K562 (cell line): ENCODE data around the gene CHRM1. TPM values are rescaled to one million over a fixed set of nuclear protein-coding genes. Genes with fewer than 3 reads are reported as not detected.

ENCODE experiments used
- CAMTA2 ChIP-seq: fragments of 250-450 bp; sonication (Bioruptor Pico); conservative IDR thresholded peaks from 2 replicates; pipeline ENCODE4 v1.5.1; 2022
- E2F3 ChIP-seq: fragments of 250-450 bp; sonication (Bioruptor Pico); IDR thresholded peaks from 2 replicates; pipeline ENCODE4 v1.4.0; 2020; ENCODE audit warnings: mild to moderate bottlenecking
- HSF4 ChIP-seq: fragments of 250-450 bp; sonication (Bioruptor Pico); IDR thresholded peaks from 2 replicates; pipeline ENCODE4 v2.1.2; 2022; ENCODE audit warnings: mild to moderate bottlenecking, moderate library complexity, borderline replicate concordance
- MYBL2 ChIP-seq, 2 experiments: fragments of 450-650 bp in 1 of 2; sonication (generic) in 1 of 2; formaldehyde crosslinking in 1 of 2; IDR thresholded peaks; 2 replicates each; pipeline versions ENCODE4 v1.6.1 to v1.8.1; 2017 to 2022; ENCODE audit warnings: borderline replicate concordance in 1 of 2, inconsistent platforms in 1 of 2, low read depth in 1 of 2, mild to moderate bottlenecking in 1 of 2, missing genetic modification reagents in 1 of 2, moderate library complexity in 1 of 2
- POLR2G ChIP-seq: fragments of 200-400 bp; formaldehyde crosslinking; IDR thresholded peaks from 2 replicates; pipeline ENCODE4 v1.6.1; 2017; ENCODE audit warnings: low read depth, mild to moderate bottlenecking, antibody characterized with exemption, low read length, moderate library complexity
- TGIF2 ChIP-seq: sonication (generic); formaldehyde crosslinking; IDR thresholded peaks from 2 replicates; pipeline ENCODE4 v1.8.1; 2022; ENCODE audit warnings: mild to moderate bottlenecking, missing genetic modification reagents, moderate library complexity
- ZNF133 ChIP-seq: fragments of 250-450 bp; sonication (Bioruptor Pico); IDR thresholded peaks from 2 replicates; pipeline ENCODE4 v1.4.0; 2020; ENCODE audit warnings: mild to moderate bottlenecking
- ZNF134 ChIP-seq: fragments of 250-450 bp; sonication (Bioruptor Pico); conservative IDR thresholded peaks from 2 replicates; pipeline ENCODE4 v1.4.0; 2020
- ZNF445 ChIP-seq: fragments of 250-450 bp; sonication (Bioruptor Pico); IDR thresholded peaks from 2 replicates; pipeline ENCODE4 v1.4.0; 2020; ENCODE audit warnings: low read depth, mild to moderate bottlenecking, moderate library complexity
- polyA plus RNA-seq, 8 experiments: library from polyadenylated mRNA; depleted of rRNA in 4 of 8; stranded (reverse) in 5 of 8; unstranded in 3 of 8; fragments of >200 nt; fragmentation: Nextera tagmentation in 2 of 8; fragmentation: Illumina TruSeq in 1 of 8; extraction: Ambion mirVana in 2 of 8; extraction: Trizol in 1 of 8; gene quantifications; 2 replicates each; pipeline versions ENCODE4 v1.2.1 to v1.2.3, GENCODE V29; 2011 to 2014; ENCODE audit warnings: inconsistent platforms in 1 of 8, missing spikeins in 1 of 8
- total RNA-seq, 7 experiments: library from RNA; depleted of rRNA in 6 of 7; stranded (reverse); fragments of >200 nt in 6 of 7; fragmentation: Illumina TruSeq in 2 of 7; extraction: Trizol in 2 of 7; gene quantifications; 2 replicates each; pipeline versions ENCODE4 v1.2.1 to v1.2.3, GENCODE V29; 2011 to 2021; ENCODE audit warnings: low replicate concordance in 1 of 7
- TF ChIP-seq, protein P1 (sequence below): fragments of 250-450 bp; sonication (Bioruptor Pico); IDR thresholded peaks from 2 replicates; pipeline ENCODE4 v1.4.0; 2020; ENCODE audit warnings: mild to moderate bottlenecking, moderate library complexity
- TF ChIP-seq, protein P2 (sequence below): fragments of 250-450 bp; sonication (Bioruptor Pico); IDR thresholded peaks from 2 replicates; pipeline ENCODE4 v1.9.0; 2021; ENCODE audit warnings: mild to moderate bottlenecking, inconsistent platforms
- TF ChIP-seq, protein P3 (sequence below): fragments of 450-650 bp; IDR thresholded peaks from 2 replicates; pipeline ENCODE4 v1.6.1; 2016; ENCODE audit warnings: mild to moderate bottlenecking

The CHRM1 gene
- total and polyA plus RNA-seq, 9 of the 15 experiments (the other 6 are each of a cell fraction or from before 2014, with no cell fraction given), result not detected

DNA sequence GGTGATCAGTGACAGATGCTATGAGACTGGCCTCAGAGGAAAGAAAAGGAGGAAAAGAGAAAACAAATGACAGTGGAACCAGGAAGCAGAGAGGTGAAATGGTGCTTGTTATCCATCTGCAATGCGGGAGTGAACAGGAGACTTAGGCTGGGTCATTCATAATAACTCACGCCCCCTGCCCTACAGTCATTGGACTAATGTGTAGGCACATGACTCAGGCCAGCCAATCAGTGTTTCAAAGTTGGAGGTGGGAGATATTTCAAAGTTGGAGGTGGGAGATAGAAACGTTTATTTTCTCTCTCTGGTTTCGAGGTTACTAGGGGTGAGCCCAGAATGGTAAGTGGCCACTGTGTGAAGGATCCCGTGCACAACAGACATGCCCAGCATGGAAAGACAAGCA, 33.3 kb upstream of the CHRM1 start (continued):
- TF ChIP-seq MYBL2 (IDR thresholded peaks at IDR 0.05; ENCODE audit: low read depth) (0 out of 2 replicates have a peak, but pooled peaks have one; percentile 18), MYBL2 (CRISPR knock-in tag; IDR thresholded peaks at IDR 0.05; ENCODE audit: borderline replicate concordance) (no peak), CAMTA2 (CRISPR knock-in tag) (no peak), TGIF2 (CRISPR knock-in tag) (no peak), HSF4 (CRISPR knock-in tag) (no peak), ZNF134 (CRISPR knock-in tag) (no peak), ZNF133 (CRISPR knock-in tag) (no peak), POLR2G (no peak), E2F3 (CRISPR knock-in tag) (no peak), ZNF445 (no peak)
- TF ChIP-seq, protein P1, sequence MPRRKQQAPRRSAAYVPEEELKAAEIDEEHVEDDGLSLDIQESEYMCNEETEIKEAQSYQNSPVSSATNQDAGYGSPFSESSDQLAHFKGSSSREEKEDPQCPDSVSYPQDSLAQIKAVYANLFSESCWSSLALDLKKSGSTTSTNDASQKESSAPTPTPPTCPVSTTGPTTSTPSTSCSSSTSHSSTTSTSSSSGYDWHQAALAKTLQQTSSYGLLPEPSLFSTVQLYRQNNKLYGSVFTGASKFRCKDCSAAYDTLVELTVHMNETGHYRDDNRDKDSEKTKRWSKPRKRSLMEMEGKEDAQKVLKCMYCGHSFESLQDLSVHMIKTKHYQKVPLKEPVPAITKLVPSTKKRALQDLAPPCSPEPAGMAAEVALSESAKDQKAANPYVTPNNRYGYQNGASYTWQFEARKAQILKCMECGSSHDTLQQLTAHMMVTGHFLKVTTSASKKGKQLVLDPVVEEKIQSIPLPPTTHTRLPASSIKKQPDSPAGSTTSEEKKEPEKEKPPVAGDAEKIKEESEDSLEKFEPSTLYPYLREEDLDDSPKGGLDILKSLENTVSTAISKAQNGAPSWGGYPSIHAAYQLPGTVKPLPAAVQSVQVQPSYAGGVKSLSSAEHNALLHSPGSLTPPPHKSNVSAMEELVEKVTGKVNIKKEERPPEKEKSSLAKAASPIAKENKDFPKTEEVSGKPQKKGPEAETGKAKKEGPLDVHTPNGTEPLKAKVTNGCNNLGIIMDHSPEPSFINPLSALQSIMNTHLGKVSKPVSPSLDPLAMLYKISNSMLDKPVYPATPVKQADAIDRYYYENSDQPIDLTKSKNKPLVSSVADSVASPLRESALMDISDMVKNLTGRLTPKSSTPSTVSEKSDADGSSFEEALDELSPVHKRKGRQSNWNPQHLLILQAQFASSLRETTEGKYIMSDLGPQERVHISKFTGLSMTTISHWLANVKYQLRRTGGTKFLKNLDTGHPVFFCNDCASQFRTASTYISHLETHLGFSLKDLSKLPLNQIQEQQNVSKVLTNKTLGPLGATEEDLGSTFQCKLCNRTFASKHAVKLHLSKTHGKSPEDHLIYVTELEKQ (CRISPR knock-in tag), result no peak
- TF ChIP-seq, protein P2, sequence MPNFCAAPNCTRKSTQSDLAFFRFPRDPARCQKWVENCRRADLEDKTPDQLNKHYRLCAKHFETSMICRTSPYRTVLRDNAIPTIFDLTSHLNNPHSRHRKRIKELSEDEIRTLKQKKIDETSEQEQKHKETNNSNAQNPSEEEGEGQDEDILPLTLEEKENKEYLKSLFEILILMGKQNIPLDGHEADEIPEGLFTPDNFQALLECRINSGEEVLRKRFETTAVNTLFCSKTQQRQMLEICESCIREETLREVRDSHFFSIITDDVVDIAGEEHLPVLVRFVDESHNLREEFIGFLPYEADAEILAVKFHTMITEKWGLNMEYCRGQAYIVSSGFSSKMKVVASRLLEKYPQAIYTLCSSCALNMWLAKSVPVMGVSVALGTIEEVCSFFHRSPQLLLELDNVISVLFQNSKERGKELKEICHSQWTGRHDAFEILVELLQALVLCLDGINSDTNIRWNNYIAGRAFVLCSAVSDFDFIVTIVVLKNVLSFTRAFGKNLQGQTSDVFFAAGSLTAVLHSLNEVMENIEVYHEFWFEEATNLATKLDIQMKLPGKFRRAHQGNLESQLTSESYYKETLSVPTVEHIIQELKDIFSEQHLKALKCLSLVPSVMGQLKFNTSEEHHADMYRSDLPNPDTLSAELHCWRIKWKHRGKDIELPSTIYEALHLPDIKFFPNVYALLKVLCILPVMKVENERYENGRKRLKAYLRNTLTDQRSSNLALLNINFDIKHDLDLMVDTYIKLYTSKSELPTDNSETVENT (CRISPR knock-in tag), result no peak
- TF ChIP-seq, protein P3, sequence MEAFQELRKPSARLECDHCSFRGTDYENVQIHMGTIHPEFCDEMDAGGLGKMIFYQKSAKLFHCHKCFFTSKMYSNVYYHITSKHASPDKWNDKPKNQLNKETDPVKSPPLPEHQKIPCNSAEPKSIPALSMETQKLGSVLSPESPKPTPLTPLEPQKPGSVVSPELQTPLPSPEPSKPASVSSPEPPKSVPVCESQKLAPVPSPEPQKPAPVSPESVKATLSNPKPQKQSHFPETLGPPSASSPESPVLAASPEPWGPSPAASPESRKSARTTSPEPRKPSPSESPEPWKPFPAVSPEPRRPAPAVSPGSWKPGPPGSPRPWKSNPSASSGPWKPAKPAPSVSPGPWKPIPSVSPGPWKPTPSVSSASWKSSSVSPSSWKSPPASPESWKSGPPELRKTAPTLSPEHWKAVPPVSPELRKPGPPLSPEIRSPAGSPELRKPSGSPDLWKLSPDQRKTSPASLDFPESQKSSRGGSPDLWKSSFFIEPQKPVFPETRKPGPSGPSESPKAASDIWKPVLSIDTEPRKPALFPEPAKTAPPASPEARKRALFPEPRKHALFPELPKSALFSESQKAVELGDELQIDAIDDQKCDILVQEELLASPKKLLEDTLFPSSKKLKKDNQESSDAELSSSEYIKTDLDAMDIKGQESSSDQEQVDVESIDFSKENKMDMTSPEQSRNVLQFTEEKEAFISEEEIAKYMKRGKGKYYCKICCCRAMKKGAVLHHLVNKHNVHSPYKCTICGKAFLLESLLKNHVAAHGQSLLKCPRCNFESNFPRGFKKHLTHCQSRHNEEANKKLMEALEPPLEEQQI, result no peak
